SK-N-SH treated with all-trans-retinoic acid at 6 μM for 48 hours (cell line): ENCODE measurements around the gene PALLD.

Experiments
- ATAC-seq: fragments of 200-7000 bp; cut with Tn5 transposase; 3 replicates; pipeline ENCODE4 v1.9.1; 2020; ENCODE audit warnings: mild to moderate bottlenecking, moderate library complexity
- BACH2 ChIP-seq: fragments of 250-450 bp; sonication (Bioruptor Pico); IDR thresholded peaks from 2 replicates; pipeline ENCODE4 v1.9.0; 2021; ENCODE audit warnings: mild to moderate bottlenecking, borderline replicate concordance
- CREB5 ChIP-seq: fragments of 250-450 bp; sonication (Bioruptor Pico); IDR thresholded peaks from 2 replicates; pipeline ENCODE4 v1.5.1; 2020; ENCODE audit warnings: low read depth, mild to moderate bottlenecking, moderate library complexity
- CSDC2 ChIP-seq: fragments of 250-450 bp; sonication (Bioruptor Pico); IDR thresholded peaks from 2 replicates; pipeline ENCODE4 v1.5.0; 2020; ENCODE audit warnings: mild to moderate bottlenecking, moderate library complexity
- CSRNP3 ChIP-seq: fragments of 250-450 bp; sonication (Bioruptor Pico); IDR thresholded peaks from 2 replicates; pipeline ENCODE4 v1.5.1; 2021; ENCODE audit warnings: mild to moderate bottlenecking, moderate library complexity
- ESRRG ChIP-seq: fragments of 250-450 bp; sonication (Bioruptor Pico); IDR thresholded peaks from 2 replicates; pipeline ENCODE4 v1.6.1; 2021; ENCODE audit warnings: mild to moderate bottlenecking
- GLIS3 ChIP-seq: fragments of 250-450 bp; sonication (Bioruptor Pico); IDR thresholded peaks from 2 replicates; pipeline ENCODE4 v1.5.0; 2020; ENCODE audit warnings: mild to moderate bottlenecking, moderate library complexity
- OSR1 ChIP-seq: fragments of 250-450 bp; sonication (Bioruptor Pico); IDR thresholded peaks from 2 replicates; pipeline ENCODE4 v1.8.0; 2022; ENCODE audit warnings: moderate library complexity, mild to moderate bottlenecking, inconsistent platforms
- PATZ1 ChIP-seq: fragments of 250-450 bp; sonication (Bioruptor Pico); IDR thresholded peaks from 2 replicates; pipeline ENCODE4 v1.8.0; 2020; ENCODE audit warnings: mild to moderate bottlenecking, moderate library complexity, borderline replicate concordance
- SNAI2 ChIP-seq: fragments of 250-450 bp; sonication (Bioruptor Pico); IDR thresholded peaks from 2 replicates; pipeline ENCODE4 v1.5.0; 2020; ENCODE audit warnings: mild to moderate bottlenecking, moderate library complexity
- TCF4 ChIP-seq: fragments of 250-450 bp; sonication (Bioruptor Pico); IDR thresholded peaks from 2 replicates; pipeline ENCODE4 v1.8.0; 2021; ENCODE audit warnings: mild to moderate bottlenecking, moderate library complexity, borderline replicate concordance
- TSHZ2 ChIP-seq: fragments of 250-450 bp; sonication (Bioruptor Pico); IDR thresholded peaks from 2 replicates; pipeline ENCODE4 v1.5.0; 2020; ENCODE audit warnings: mild to moderate bottlenecking, moderate library complexity
- ZFP3 ChIP-seq: fragments of 250-450 bp; sonication (Bioruptor Pico); IDR thresholded peaks from 2 replicates; pipeline ENCODE4 v1.5.0; 2020; ENCODE audit warnings: mild to moderate bottlenecking, moderate library complexity
- ZNF565 ChIP-seq: fragments of 450-650 bp; formaldehyde crosslinking; conservative IDR thresholded peaks from 2 replicates; pipeline ENCODE4 v1.5.0; 2020; ENCODE audit warnings: low read depth, mild to moderate bottlenecking, moderate library complexity
- ZNF70 ChIP-seq: fragments of 450-650 bp; formaldehyde crosslinking; IDR thresholded peaks from 2 replicates; pipeline ENCODE4 v1.5.0; 2020; ENCODE audit warnings: mild to moderate bottlenecking, moderate library complexity
- TF ChIP-seq, protein P1 (sequence below): fragments of 250-450 bp; sonication (Bioruptor Pico); IDR thresholded peaks from 2 replicates; pipeline ENCODE4 v1.8.0; 2021; ENCODE audit warnings: low read depth, mild to moderate bottlenecking, moderate library complexity, borderline replicate concordance

PALLD gene

GRCh38 chr4:168831919-168832762 lies 335.3 kb downstream of the PALLD start:
- ATAC-seq, result peak; percentile 83
- TF ChIP-seq CSRNP3, result no peak
- TF ChIP-seq CREB5 (CRISPR knock-in tag), result 0 out of 2 replicates have a peak, but pooled peaks have one; percentile 47
- no peak for TF ChIP-seq OSR1 (CRISPR knock-in tag)
- 0 out of 2 replicates have a peak, but pooled peaks have one; percentile 37 for TF ChIP-seq ZFP3 (CRISPR knock-in tag)
- no peak for TF ChIP-seq ZNF565 (CRISPR knock-in tag)
- TF ChIP-seq CSDC2, result 0 out of 2 replicates have a peak, but pooled peaks have one; percentile 17
- TF ChIP-seq TSHZ2 (CRISPR knock-in tag), result 0 out of 2 replicates have a peak, but pooled peaks have one; percentile 12
- TF ChIP-seq, all 23 proteins: peak for 4

- TF ChIP-seq CSRNP3, result no peak
- no peak for TF ChIP-seq BACH2 (CRISPR knock-in tag)
- no peak for TF ChIP-seq GLIS3 (CRISPR knock-in tag)
- no peak for TF ChIP-seq ZNF70 (CRISPR knock-in tag)
- TF ChIP-seq ESRRG (CRISPR knock-in tag), result no peak
- TF ChIP-seq PATZ1 (CRISPR knock-in tag), result no peak
- TF ChIP-seq SNAI2 (CRISPR knock-in tag), result no peak
- TF ChIP-seq, protein P1, sequence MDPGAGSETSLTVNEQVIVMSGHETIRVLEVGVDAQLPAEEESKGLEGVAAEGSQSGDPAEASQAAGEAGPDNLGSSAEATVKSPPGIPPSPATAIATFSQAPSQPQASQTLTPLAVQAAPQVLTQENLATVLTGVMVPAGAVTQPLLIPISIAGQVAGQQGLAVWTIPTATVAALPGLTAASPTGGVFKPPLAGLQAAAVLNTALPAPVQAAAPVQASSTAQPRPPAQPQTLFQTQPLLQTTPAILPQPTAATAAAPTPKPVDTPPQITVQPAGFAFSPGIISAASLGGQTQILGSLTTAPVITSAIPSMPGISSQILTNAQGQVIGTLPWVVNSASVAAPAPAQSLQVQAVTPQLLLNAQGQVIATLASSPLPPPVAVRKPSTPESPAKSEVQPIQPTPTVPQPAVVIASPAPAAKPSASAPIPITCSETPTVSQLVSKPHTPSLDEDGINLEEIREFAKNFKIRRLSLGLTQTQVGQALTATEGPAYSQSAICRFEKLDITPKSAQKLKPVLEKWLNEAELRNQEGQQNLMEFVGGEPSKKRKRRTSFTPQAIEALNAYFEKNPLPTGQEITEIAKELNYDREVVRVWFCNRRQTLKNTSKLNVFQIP, result no peak
- TF ChIP-seq TSHZ2 (CRISPR knock-in tag), result no peak
- no peak for TF ChIP-seq TCF4 (CRISPR knock-in tag)
Observed at GRCh38 chr4:168832763-168833575, 336.1 kb downstream of the PALLD start.

More at GRCh38 chr4:168832763-168833575, 336.1 kb downstream of the PALLD start:
- ATAC-seq, result peak; percentile 52
